ENCODE measurements around the gene ITGA8. TPM values are rescaled to one million over a fixed set of nuclear protein-coding genes. Genes with fewer than 3 reads are reported as not detected.

ITGA8 gene
- polyA plus RNA-seq, 2 donors = 2.5 to 3.6 TPM

GRCh38 chr10:15738270-15738925 lies 18.7 kb upstream of the ITGA8 start:
- Histone ChIP-seq H3K27ac (ENCODE audit: low read depth in 2 of 2, low read length in 1 of 2) (peak overlapping the region in 1 of 2 donors; percentile 63), H3K27me3 (ENCODE audit: control insufficient read depth in 1 of 2, insufficient read depth in 2 of 2, low read length in 2 of 2) (no peaks in the 10 kb centered on the region), H3K4me3 (ENCODE audit: low read depth in 1 of 2, low read length in 2 of 2) (no peak overlapping the region), H3K4me1 (ENCODE audit: control insufficient read depth in 2 of 2, insufficient read depth in 2 of 2, low read length in 1 of 2) (no peaks in the 10 kb centered on the region), H3K9me3 (ENCODE audit: control insufficient read depth in 2 of 2, insufficient read depth in 1 of 2, low read depth in 1 of 2, low read length in 1 of 2) (no peaks in the 10 kb centered on the region), H3K36me3 (ENCODE audit: control insufficient read depth in 2 of 2, insufficient read depth in 2 of 2, low read length in 1 of 2) (no peaks in the 10 kb centered on the region)
- 66 to 74% methylated on average over 10 of the region's 10 CpGs for WGBS, 2 donors

- H3K9me3 ChIP-seq (ENCODE audit: control insufficient read depth in 2 of 2, insufficient read depth in 1 of 2, low read depth in 1 of 2, low read length in 1 of 2) = no peaks in the 10 kb centered on the region
- no peaks in the 10 kb centered on the region for H3K27me3 ChIP-seq (ENCODE audit: control insufficient read depth in 1 of 2, insufficient read depth in 2 of 2, low read length in 2 of 2)
- no peaks in the 10 kb centered on the region for H3K36me3 ChIP-seq (ENCODE audit: control insufficient read depth in 2 of 2, insufficient read depth in 2 of 2, low read length in 1 of 2)
- H3K4me1 ChIP-seq (ENCODE audit: control insufficient read depth in 2 of 2, insufficient read depth in 2 of 2, low read length in 1 of 2) = no peaks in the 10 kb centered on the region
- H3K4me3 ChIP-seq (ENCODE audit: low read depth in 1 of 2, low read length in 2 of 2) = no peak overlapping the region
- WGBS, 2 donors = 72 to 77% methylated on average over 5 of the region's 5 CpGs
- peak overlapping the region; percentile 5 to 49 for H3K27ac ChIP-seq (ENCODE audit: low read depth in 2 of 2, low read length in 1 of 2)
Measured at GRCh38 chr10:15737656-15738055, 17.9 kb upstream of the ITGA8 start.

GRCh38 chr10:15735763-15736162 lies 16.0 kb upstream of the ITGA8 start:
- Histone ChIP-seq H3K36me3 (ENCODE audit: control insufficient read depth in 2 of 2, insufficient read depth in 2 of 2, low read length in 1 of 2) (no peaks in the 10 kb centered on the region), H3K4me3 (ENCODE audit: low read depth in 1 of 2, low read length in 2 of 2) (no peak overlapping the region), H3K27me3 (ENCODE audit: control insufficient read depth in 1 of 2, insufficient read depth in 2 of 2, low read length in 2 of 2) (no peaks in the 10 kb centered on the region), H3K27ac (ENCODE audit: low read depth in 2 of 2, low read length in 1 of 2) (no peak overlapping the region), H3K9me3 (ENCODE audit: control insufficient read depth in 2 of 2, insufficient read depth in 1 of 2, low read depth in 1 of 2, low read length in 1 of 2) (no peaks in the 10 kb centered on the region), H3K4me1 (ENCODE audit: control insufficient read depth in 2 of 2, insufficient read depth in 2 of 2, low read length in 1 of 2) (no peaks in the 10 kb centered on the region)
- WGBS, 2 donors = 26% methylated on average over 4 of the region's 4 CpGs

- 93% methylated on average over 2 of the region's 2 CpGs for WGBS, 2 donors
- H3K27ac ChIP-seq (ENCODE audit: low read depth in 2 of 2, low read length in 1 of 2) = no peak overlapping the region
- H3K36me3 ChIP-seq (ENCODE audit: control insufficient read depth in 2 of 2, insufficient read depth in 2 of 2, low read length in 1 of 2) = no peaks in the 10 kb centered on the region
- H3K9me3 ChIP-seq (ENCODE audit: control insufficient read depth in 2 of 2, insufficient read depth in 1 of 2, low read depth in 1 of 2, low read length in 1 of 2) = no peaks in the 10 kb centered on the region
- no peak overlapping the region for H3K4me3 ChIP-seq (ENCODE audit: low read depth in 1 of 2, low read length in 2 of 2)
- no peaks in the 10 kb centered on the region for H3K27me3 ChIP-seq (ENCODE audit: control insufficient read depth in 1 of 2, insufficient read depth in 2 of 2, low read length in 2 of 2)
- no peaks in the 10 kb centered on the region for H3K4me1 ChIP-seq (ENCODE audit: control insufficient read depth in 2 of 2, insufficient read depth in 2 of 2, low read length in 1 of 2)
Measured at GRCh38 chr10:15730341-15730740, 10.6 kb upstream of the ITGA8 start.

GRCh38 chr10:15729890-15730289 lies 10.2 kb upstream of the ITGA8 start:
- 88 to 89% methylated on average over 7 of the region's 7 CpGs for WGBS, 2 donors

GRCh38 chr10:15726042-15726441 lies 6.3 kb upstream of the ITGA8 start:
- no peak overlapping the region for H3K27ac ChIP-seq (ENCODE audit: low read depth in 2 of 2, low read length in 1 of 2)
- no peaks in the 10 kb centered on the region for H3K4me1 ChIP-seq (ENCODE audit: control insufficient read depth in 2 of 2, insufficient read depth in 2 of 2, low read length in 1 of 2)
- H3K4me3 ChIP-seq (ENCODE audit: low read depth in 1 of 2, low read length in 2 of 2) = no peak overlapping the region
- WGBS, 2 donors = 72 to 86% methylated on average over 1 of the region's 1 CpG
- H3K36me3 ChIP-seq (ENCODE audit: control insufficient read depth in 2 of 2, insufficient read depth in 2 of 2, low read length in 1 of 2) = no peaks in the 10 kb centered on the region
- no peaks in the 10 kb centered on the region for H3K27me3 ChIP-seq (ENCODE audit: control insufficient read depth in 1 of 2, insufficient read depth in 2 of 2, low read length in 2 of 2)
- no peaks in the 10 kb centered on the region for H3K9me3 ChIP-seq (ENCODE audit: control insufficient read depth in 2 of 2, insufficient read depth in 1 of 2, low read depth in 1 of 2, low read length in 1 of 2)

More at GRCh38 chr10:15729890-15730289, 10.2 kb upstream of the ITGA8 start:
- Histone ChIP-seq H3K4me3 (ENCODE audit: low read depth in 1 of 2, low read length in 2 of 2) (no peak overlapping the region), H3K4me1 (ENCODE audit: control insufficient read depth in 2 of 2, insufficient read depth in 2 of 2, low read length in 1 of 2) (no peaks in the 10 kb centered on the region), H3K27me3 (ENCODE audit: control insufficient read depth in 1 of 2, insufficient read depth in 2 of 2, low read length in 2 of 2) (no peaks in the 10 kb centered on the region), H3K36me3 (ENCODE audit: control insufficient read depth in 2 of 2, insufficient read depth in 2 of 2, low read length in 1 of 2) (no peaks in the 10 kb centered on the region), H3K9me3 (ENCODE audit: control insufficient read depth in 2 of 2, insufficient read depth in 1 of 2, low read depth in 1 of 2, low read length in 1 of 2) (no peaks in the 10 kb centered on the region), H3K27ac (ENCODE audit: low read depth in 2 of 2, low read length in 1 of 2) (no peak overlapping the region)

- no peaks in the 10 kb centered on the region for H3K4me1 ChIP-seq (ENCODE audit: control insufficient read depth in 2 of 2, insufficient read depth in 2 of 2, low read length in 1 of 2)
- H3K9me3 ChIP-seq (ENCODE audit: control insufficient read depth in 2 of 2, insufficient read depth in 1 of 2, low read depth in 1 of 2, low read length in 1 of 2) = no peaks in the 10 kb centered on the region
- H3K27me3 ChIP-seq (ENCODE audit: control insufficient read depth in 1 of 2, insufficient read depth in 2 of 2, low read length in 2 of 2) = no peaks in the 10 kb centered on the region
- no peak overlapping the region for H3K4me3 ChIP-seq (ENCODE audit: low read depth in 1 of 2, low read length in 2 of 2)
- WGBS, 2 donors = 9 to 13% methylated on average over 2 of the region's 2 CpGs
- H3K36me3 ChIP-seq (ENCODE audit: control insufficient read depth in 2 of 2, insufficient read depth in 2 of 2, low read length in 1 of 2) = no peaks in the 10 kb centered on the region
- no peak overlapping the region for H3K27ac ChIP-seq (ENCODE audit: low read depth in 2 of 2, low read length in 1 of 2)
Measured at GRCh38 chr10:15725603-15726002, 5.9 kb upstream of the ITGA8 start.

- 60 to 70% methylated on average over 2 of the region's 2 CpGs for WGBS, 2 donors
- no peak overlapping the region for H3K27ac ChIP-seq (ENCODE audit: low read depth in 2 of 2, low read length in 1 of 2)
- no peaks in the 10 kb centered on the region for H3K9me3 ChIP-seq (ENCODE audit: control insufficient read depth in 2 of 2, insufficient read depth in 1 of 2, low read depth in 1 of 2, low read length in 1 of 2)
Measured at GRCh38 chr10:15724683-15725082, 5.0 kb upstream of the ITGA8 start.

GRCh38 chr10:15723803-15724202 lies 4.1 kb upstream of the ITGA8 start:
- 72 to 73% methylated on average over 4 of the region's 4 CpGs for WGBS, 2 donors
- Histone ChIP-seq H3K36me3 (ENCODE audit: control insufficient read depth in 2 of 2, insufficient read depth in 2 of 2, low read length in 1 of 2) (no peaks in the 10 kb centered on the region), H3K4me1 (ENCODE audit: control insufficient read depth in 2 of 2, insufficient read depth in 2 of 2, low read length in 1 of 2) (no peaks in the 10 kb centered on the region)

More at GRCh38 chr10:15724683-15725082, 5.0 kb upstream of the ITGA8 start:
- no peaks in the 10 kb centered on the region for H3K4me1 ChIP-seq (ENCODE audit: control insufficient read depth in 2 of 2, insufficient read depth in 2 of 2, low read length in 1 of 2)
- no peaks in the 10 kb centered on the region for H3K27me3 ChIP-seq (ENCODE audit: control insufficient read depth in 1 of 2, insufficient read depth in 2 of 2, low read length in 2 of 2)
- H3K4me3 ChIP-seq (ENCODE audit: low read depth in 1 of 2, low read length in 2 of 2) = no peak overlapping the region
- no peaks in the 10 kb centered on the region for H3K36me3 ChIP-seq (ENCODE audit: control insufficient read depth in 2 of 2, insufficient read depth in 2 of 2, low read length in 1 of 2)

GRCh38 chr10:15720635-15721287 lies 1.0 kb upstream of the ITGA8 start:
- Histone ChIP-seq H3K36me3 (ENCODE audit: control insufficient read depth in 2 of 2, insufficient read depth in 2 of 2, low read length in 1 of 2) (no peaks in the 10 kb centered on the region), H3K4me3 (ENCODE audit: low read depth in 1 of 2, low read length in 2 of 2) (no peak overlapping the region), H3K27ac (ENCODE audit: low read depth in 2 of 2, low read length in 1 of 2) (no peak overlapping the region), H3K4me1 (ENCODE audit: control insufficient read depth in 2 of 2, insufficient read depth in 2 of 2, low read length in 1 of 2) (no peaks in the 10 kb centered on the region), H3K27me3 (ENCODE audit: control insufficient read depth in 1 of 2, insufficient read depth in 2 of 2, low read length in 2 of 2) (no peaks in the 10 kb centered on the region), H3K9me3 (ENCODE audit: control insufficient read depth in 2 of 2, insufficient read depth in 1 of 2, low read depth in 1 of 2, low read length in 1 of 2) (peaks cover 0 to 3% of the 10 kb centered on the region in 2 donors)
- 88% methylated on average over 13 of the region's 13 CpGs for WGBS, 2 donors

More at GRCh38 chr10:15723803-15724202, 4.1 kb upstream of the ITGA8 start:
- Histone ChIP-seq H3K4me3 (ENCODE audit: low read depth in 1 of 2, low read length in 2 of 2) (no peak overlapping the region), H3K27ac (ENCODE audit: low read depth in 2 of 2, low read length in 1 of 2) (no peak overlapping the region), H3K9me3 (ENCODE audit: control insufficient read depth in 2 of 2, insufficient read depth in 1 of 2, low read depth in 1 of 2, low read length in 1 of 2) (peaks cover 0 to under 1% of the 10 kb centered on the region in 2 donors), H3K27me3 (ENCODE audit: control insufficient read depth in 1 of 2, insufficient read depth in 2 of 2, low read length in 2 of 2) (no peaks in the 10 kb centered on the region)

Measured in esophagus (tissue), 2 donors.